ENCODE data around the gene MRM2.

DNA sequence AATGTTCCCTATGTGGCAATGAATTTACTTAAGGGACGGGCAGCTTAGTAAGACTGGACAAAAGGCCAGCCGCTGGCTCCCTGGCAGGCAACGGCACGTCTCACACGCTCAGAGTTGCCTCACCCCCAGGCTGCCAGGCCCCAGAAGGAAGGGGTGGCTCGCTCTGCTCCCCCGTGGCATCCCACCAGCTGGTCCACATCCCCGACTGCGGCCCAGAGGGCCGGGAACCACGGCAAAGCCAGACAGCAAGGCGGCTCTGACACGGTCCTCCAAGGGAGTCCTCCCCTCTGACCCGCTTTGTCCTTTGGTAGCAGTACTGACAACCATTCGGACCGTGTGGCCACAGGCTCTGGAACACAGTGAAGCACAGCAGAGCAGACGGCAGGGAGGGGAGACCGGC, 34.1 kb upstream of the MRM2 start:
- TF ChIP-seq, protein P1, sequence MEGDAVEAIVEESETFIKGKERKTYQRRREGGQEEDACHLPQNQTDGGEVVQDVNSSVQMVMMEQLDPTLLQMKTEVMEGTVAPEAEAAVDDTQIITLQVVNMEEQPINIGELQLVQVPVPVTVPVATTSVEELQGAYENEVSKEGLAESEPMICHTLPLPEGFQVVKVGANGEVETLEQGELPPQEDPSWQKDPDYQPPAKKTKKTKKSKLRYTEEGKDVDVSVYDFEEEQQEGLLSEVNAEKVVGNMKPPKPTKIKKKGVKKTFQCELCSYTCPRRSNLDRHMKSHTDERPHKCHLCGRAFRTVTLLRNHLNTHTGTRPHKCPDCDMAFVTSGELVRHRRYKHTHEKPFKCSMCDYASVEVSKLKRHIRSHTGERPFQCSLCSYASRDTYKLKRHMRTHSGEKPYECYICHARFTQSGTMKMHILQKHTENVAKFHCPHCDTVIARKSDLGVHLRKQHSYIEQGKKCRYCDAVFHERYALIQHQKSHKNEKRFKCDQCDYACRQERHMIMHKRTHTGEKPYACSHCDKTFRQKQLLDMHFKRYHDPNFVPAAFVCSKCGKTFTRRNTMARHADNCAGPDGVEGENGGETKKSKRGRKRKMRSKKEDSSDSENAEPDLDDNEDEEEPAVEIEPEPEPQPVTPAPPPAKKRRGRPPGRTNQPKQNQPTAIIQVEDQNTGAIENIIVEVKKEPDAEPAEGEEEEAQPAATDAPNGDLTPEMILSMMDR (IDR thresholded peaks at IDR 0.05; ENCODE audit: low read length): no peak
- TF ChIP-seq EZH2 (optimal IDR thresholded peaks at IDR 0.05; ENCODE audit: low read depth, low read length): no peak
